Naive thymus-derived CD4-positive, alpha-beta T cell (primary cell): Measurements from ENCODE around the gene NRL. TPM values are rescaled to one million over a fixed set of nuclear protein-coding genes. Genes with fewer than 3 reads are reported as not detected.
"Not testable (repeated sequence)": the region's sequence is repeated elsewhere in the genome, so short reads cannot be mapped to it uniquely, and the experiment has no call there.

Source experiments
- ATAC-seq: fragments of 150-1000 bp; cut with Tn5 transposase; 2 replicates; pipeline ENCODE4 v1.10.0; 2021; ENCODE audit warnings: mild to moderate bottlenecking, moderate library complexity
- CTCF ChIA-PET: fragments of 350-600 bp; sonication (Branson Sonifier 250); formaldehyde crosslinking; loops from one replicate; lab custom pipeline; 2021; ENCODE audit warnings: antibody characterized with exemption; lab: Charles Lee
- POLR2A ChIA-PET: fragments of 350-600 bp; sonication (Branson Sonifier 250); formaldehyde crosslinking; loops from one replicate; lab custom pipeline; 2021; ENCODE audit warnings: antibody characterized with exemption, inconsistent platforms; lab: Charles Lee
- DNase-seq, 9 donors: peaks; one replicate each; pipeline versions ENCODE4 v3.0.0 to v3.0.0-alpha.2; 2020 to 2022; ENCODE audit warnings: mixed read lengths in 1 of 9
- H3K27ac ChIP-seq: one replicate; pipeline ENCODE4 v1.7.0; 2013; ENCODE audit warnings: mild to moderate bottlenecking, low read depth, low read length, moderate library complexity
- H3K27me3 ChIP-seq, 2 donors: one replicate each; pipeline ENCODE4 v1.7.0; 2013; ENCODE audit warnings: low read length in 2 of 2, mild to moderate bottlenecking in 2 of 2, moderate library complexity in 2 of 2; ENCODE audit not compliant: control insufficient read depth in 2 of 2, insufficient read depth in 2 of 2
- H3K36me3 ChIP-seq, 3 experiments: 1 replicate in 2 of 3; 2 replicates in 1 of 3; pipeline ENCODE4 v1.7.0; 2013; ENCODE audit warnings: low read length in 3 of 3, mild to moderate bottlenecking in 3 of 3, moderate library complexity in 1 of 3; ENCODE audit not compliant: insufficient read depth in 3 of 3, control insufficient read depth in 2 of 3
- H3K4me1 ChIP-seq, 2 donors: one replicate each; pipeline ENCODE4 v1.7.0; 2013; ENCODE audit warnings: low read length in 2 of 2, mild to moderate bottlenecking in 2 of 2, moderate library complexity in 1 of 2; ENCODE audit not compliant: control insufficient read depth in 2 of 2, insufficient read depth in 2 of 2
- H3K4me3 ChIP-seq: 2 replicates; pipeline ENCODE4 v1.7.0; 2013; ENCODE audit warnings: mild to moderate bottlenecking, low read length
- H3K9me3 ChIP-seq, 3 experiments: 1 replicate in 2 of 3; 2 replicates in 1 of 3; pipeline ENCODE4 v1.7.0; 2013; ENCODE audit warnings: low read length in 3 of 3; ENCODE audit not compliant: control insufficient read depth in 2 of 3
- H3K27ac Mint-ChIP-seq, 9 donors: one replicate each; pipeline ENCODE4 v1.8.0; 2020 to 2022; ENCODE audit warnings: mixed read lengths in 9 of 9, mild to moderate bottlenecking in 8 of 9, moderate library complexity in 5 of 9, inconsistent platforms in 2 of 9
- H3K27me3 Mint-ChIP-seq, 5 donors: one replicate each; pipeline ENCODE4 v1.8.0; 2021 to 2022; ENCODE audit warnings: mixed read lengths in 5 of 5, mild to moderate bottlenecking in 1 of 5
- H3K36me3 Mint-ChIP-seq, 5 donors: one replicate each; pipeline ENCODE4 v1.8.0; 2020 to 2022; ENCODE audit warnings: mixed read lengths in 5 of 5, mild to moderate bottlenecking in 3 of 5, inconsistent platforms in 1 of 5
- H3K4me1 Mint-ChIP-seq, 7 donors: one replicate each; pipeline ENCODE4 v1.8.0; 2020 to 2022; ENCODE audit warnings: mixed read lengths in 7 of 7, mild to moderate bottlenecking in 3 of 7, inconsistent platforms in 1 of 7
- H3K4me3 Mint-ChIP-seq, 10 donors: one replicate each; pipeline ENCODE4 v1.8.0; 2020 to 2022; ENCODE audit warnings: mild to moderate bottlenecking in 10 of 10, mixed read lengths in 10 of 10, moderate library complexity in 6 of 10, inconsistent platforms in 2 of 10
- H3K9me3 Mint-ChIP-seq, 11 donors: one replicate each; pipeline ENCODE4 v1.8.0; 2020 to 2022; ENCODE audit warnings: mixed read lengths in 11 of 11, mild to moderate bottlenecking in 4 of 11, inconsistent platforms in 1 of 11, moderate library complexity in 1 of 11
- intact Hi-C, 2 donors: fragments of 100-400 bp; cut with micrococcal nuclease; formaldehyde crosslinking; loops; one replicate each; pipeline ENCODE4 v1.15.1; 2023
- polyA plus RNA-seq, 2 donors: library from polyadenylated mRNA; unstranded; fragments of 300-500 nt; fragmentation: Illumina TruSeq; gene quantifications; one replicate each; pipeline ENCODE4 v1.2.3, GENCODE V29; 2021
- total RNA-seq, 6 experiments: library from RNA in 5 of 6; stranded (reverse) in 5 of 6; gene quantifications; 1 replicate in 5 of 6; 2 replicates in 1 of 6; pipeline ENCODE4 v1.2.3 and lab custom pipeline; 2021 to 2026

The NRL gene
- total and polyA plus RNA-seq, 7 experiments from 2014 or later, result 2.1 to 4.5 (median 3.7) TPM

GRCh38 chr14:24049002-24049401 is 65.7 kb downstream of the NRL start:
- peaks cover 12 to 50% (median 19%) of the 10 kb centered on the region in 5 donors for H3K27me3 Mint-ChIP-seq
- H3K4me3 Mint-ChIP-seq, result peak overlapping the region in 1 of 10 donors; percentile 25
- H3K27me3 ChIP-seq, H3K9me3 ChIP-seq, DNase-seq, H3K27ac Mint-ChIP-seq, H3K27ac ChIP-seq, intact Hi-C loops, H3K36me3 Mint-ChIP-seq, H3K9me3 Mint-ChIP-seq, H3K4me3 ChIP-seq, H3K4me1 ChIP-seq, POLR2A ChIA-PET, H3K36me3 ChIP-seq: not testable (repeated sequence)
- CTCF ChIA-PET, result interaction anchor here (1.4 kb wide), 1 partner anchor 43 kb away, joined by 4 read pairs; no protein-coding TSS in a partner anchor
- peak; percentile 36 for ATAC-seq
- H3K4me1 Mint-ChIP-seq, result peaks cover 8 to 17% (median 14%) of the 10 kb centered on the region in 7 donors

GRCh38 chr14:24042746-24043145 is 72.0 kb downstream of the NRL start:
- POLR2A ChIA-PET, result interaction anchor here (0.7 kb wide), 1 partner anchor 35 kb away, joined by 3 read pairs; no protein-coding TSS in a partner anchor
- ATAC-seq (no peak), DNase-seq (no peak)
- intact Hi-C loops, result no loop called here
- Histone ChIP-seq H3K27ac (no peak overlapping the region), H3K4me3 (no peak overlapping the region), H3K27me3 (no peaks in the 10 kb centered on the region), H3K36me3 (no peaks in the 10 kb centered on the region), H3K9me3 (no peaks in the 10 kb centered on the region), H3K4me1 (no peaks in the 10 kb centered on the region)
- H3K9me3 Mint-ChIP-seq, result no peaks in the 10 kb centered on the region
- H3K27ac Mint-ChIP-seq, result no peak overlapping the region
- H3K36me3 Mint-ChIP-seq, result no peaks in the 10 kb centered on the region
- no peaks in the 10 kb centered on the region for H3K4me1 Mint-ChIP-seq
- CTCF ChIA-PET, result interaction anchor here (1.2 to 1.3 kb wide), 2 partner anchors 38 to 66 kb away, joined by 3 to 4 read pairs; no protein-coding TSS in a partner anchor
- no peak overlapping the region for H3K4me3 Mint-ChIP-seq
- peaks cover 0 to 22% (median 0%) of the 10 kb centered on the region in 5 donors for H3K27me3 Mint-ChIP-seq

GRCh38 chr14:24040692-24041091 is 74.1 kb downstream of the NRL start:
- H3K36me3 Mint-ChIP-seq, result no peaks in the 10 kb centered on the region
- H3K36me3 ChIP-seq, result no peaks in the 10 kb centered on the region
- no peak overlapping the region for H3K27ac ChIP-seq
- H3K9me3 Mint-ChIP-seq, result no peaks in the 10 kb centered on the region
- H3K27ac Mint-ChIP-seq, result no peak overlapping the region
- no peak overlapping the region for H3K4me3 Mint-ChIP-seq
- no peak for ATAC-seq
- POLR2A ChIA-PET, result no interaction called here
- peaks cover 5 to 10% (median 9%) of the 10 kb centered on the region in 7 donors for H3K4me1 Mint-ChIP-seq
- CTCF ChIA-PET, result interaction anchor here (0.9 kb wide), 2 partner anchors 11 to 50 kb away, joined by 3 to 4 read pairs; partner anchors contain the start of gene CARMIL3
- H3K27me3 ChIP-seq, result no peaks in the 10 kb centered on the region
- no peak overlapping the region for H3K4me3 ChIP-seq
- no peak for DNase-seq
- peaks cover 0 to 15% (median 0%) of the 10 kb centered on the region in 5 donors for H3K27me3 Mint-ChIP-seq
- H3K9me3 ChIP-seq, result no peaks in the 10 kb centered on the region
- H3K4me1 ChIP-seq, result no peaks in the 10 kb centered on the region
- intact Hi-C loops, result no loop called here

- ChIA-PET POLR2A (no interaction called here), CTCF (interaction anchor here (1.0 to 1.4 kb wide), 2 partner anchors 70 to 406 kb away, joined by 4 to 5 read pairs; no protein-coding TSS in a partner anchor)
- no peak overlapping the region for H3K4me3 ChIP-seq
- no peak overlapping the region for H3K4me3 Mint-ChIP-seq
- no peak overlapping the region for H3K27ac ChIP-seq
- H3K36me3 ChIP-seq, result no peaks in the 10 kb centered on the region
- no peaks in the 10 kb centered on the region for H3K27me3 ChIP-seq
- no peak overlapping the region for H3K27ac Mint-ChIP-seq
- H3K4me1 ChIP-seq, result no peaks in the 10 kb centered on the region
- H3K27me3 Mint-ChIP-seq, result peaks cover 0 to 10% (median 0%) of the 10 kb centered on the region in 5 donors
- intact Hi-C loops, result loop anchor here in 1 of 2 donors (5.0 kb wide), 1 partner anchor 51 kb away; the partner anchor contains the start of gene DHRS4L2
- H3K9me3 ChIP-seq, result no peaks in the 10 kb centered on the region
- peaks cover 6 to 16% (median 10%) of the 10 kb centered on the region in 7 donors for H3K4me1 Mint-ChIP-seq
- ATAC-seq (no peak), DNase-seq (no peak)
- no peaks in the 10 kb centered on the region for H3K36me3 Mint-ChIP-seq
- no peaks in the 10 kb centered on the region for H3K9me3 Mint-ChIP-seq
Observed at GRCh38 chr14:24038686-24039085, 76.1 kb downstream of the NRL start.

GRCh38 chr14:24037658-24038037 is 77.1 kb downstream of the NRL start:
- no peak for ATAC-seq
- Histone ChIP-seq H3K9me3 (peaks cover 0 to 5% (median 0%) of the 10 kb centered on the region in 3 experiments), H3K4me3 (no peak overlapping the region), H3K27me3 (no peaks in the 10 kb centered on the region), H3K27ac (no peak overlapping the region), H3K4me1 (no peaks in the 10 kb centered on the region), H3K36me3 (no peaks in the 10 kb centered on the region)
- H3K9me3 Mint-ChIP-seq, result peaks cover 0 to 7% (median 1%) of the 10 kb centered on the region in 11 donors
- no peak for DNase-seq
- POLR2A ChIA-PET, result no interaction called here
- H3K4me3 Mint-ChIP-seq, result no peak overlapping the region
- intact Hi-C loops, result loop anchor here in 1 of 2 donors (5.0 kb wide), 1 partner anchor 50 kb away; the partner anchor contains the start of gene DHRS4L2
- H3K27ac Mint-ChIP-seq, result no peak overlapping the region
- peaks cover 0 to 5% (median 0%) of the 10 kb centered on the region in 5 donors for H3K27me3 Mint-ChIP-seq
- no peaks in the 10 kb centered on the region for H3K36me3 Mint-ChIP-seq
- CTCF ChIA-PET, result interaction anchor here (0.6 to 1.4 kb wide), 3 partner anchors 71 to 801 kb away, joined by 3 to 5 read pairs (median 4); no protein-coding TSS in a partner anchor
- peaks cover 6 to 16% (median 10%) of the 10 kb centered on the region in 7 donors for H3K4me1 Mint-ChIP-seq

- CTCF ChIA-PET, ATAC-seq: not testable (repeated sequence)
- H3K4me1 Mint-ChIP-seq, result peaks cover 6 to 16% (median 10%) of the 10 kb centered on the region in 7 donors
Observed at GRCh38 chr14:24036963-24037657, 77.6 kb downstream of the NRL start.

More at GRCh38 chr14:24036963-24037657, 77.6 kb downstream of the NRL start:
- Histone ChIP-seq H3K4me3 (peak overlapping the region; percentile 80), H3K27ac (peak overlapping the region; percentile 65)
- H3K36me3 ChIP-seq, H3K4me1 ChIP-seq, POLR2A ChIA-PET, DNase-seq, H3K9me3 ChIP-seq, H3K36me3 Mint-ChIP-seq, H3K27me3 ChIP-seq, H3K27me3 Mint-ChIP-seq: not testable (repeated sequence)
- Mint-ChIP-seq H3K4me3 (peak overlapping the region; percentile 93 to 100 (median 96)), H3K9me3 (peaks cover 0 to 12% (median 4%) of the 10 kb centered on the region in 11 donors), H3K27ac (peak overlapping the region; percentile 68 to 95 (median 88))
- intact Hi-C loops, result loop anchor here (1.0 to 5.0 kb wide), 6 partner anchors 15 to 405 kb away; partner anchors contain the start of genes CARMIL3 (in 1 of the 2), DHRS4L2 (in 1 of the 2) and RABGGTA (in 1 of the 2)
